Suppressor macrophage treated with lipopolysaccharide for 4 hours (primary cell): ENCODE data around the gene NELFE.
"Not testable (repeated sequence)": the region's sequence is repeated elsewhere in the genome, so short reads cannot be mapped to it uniquely, and the experiment has no call there.

Experiments
- DNase-seq: peaks from one replicate; pipeline ENCODE4 v3.0.0-alpha.2; 2020

NELFE gene

DNA sequence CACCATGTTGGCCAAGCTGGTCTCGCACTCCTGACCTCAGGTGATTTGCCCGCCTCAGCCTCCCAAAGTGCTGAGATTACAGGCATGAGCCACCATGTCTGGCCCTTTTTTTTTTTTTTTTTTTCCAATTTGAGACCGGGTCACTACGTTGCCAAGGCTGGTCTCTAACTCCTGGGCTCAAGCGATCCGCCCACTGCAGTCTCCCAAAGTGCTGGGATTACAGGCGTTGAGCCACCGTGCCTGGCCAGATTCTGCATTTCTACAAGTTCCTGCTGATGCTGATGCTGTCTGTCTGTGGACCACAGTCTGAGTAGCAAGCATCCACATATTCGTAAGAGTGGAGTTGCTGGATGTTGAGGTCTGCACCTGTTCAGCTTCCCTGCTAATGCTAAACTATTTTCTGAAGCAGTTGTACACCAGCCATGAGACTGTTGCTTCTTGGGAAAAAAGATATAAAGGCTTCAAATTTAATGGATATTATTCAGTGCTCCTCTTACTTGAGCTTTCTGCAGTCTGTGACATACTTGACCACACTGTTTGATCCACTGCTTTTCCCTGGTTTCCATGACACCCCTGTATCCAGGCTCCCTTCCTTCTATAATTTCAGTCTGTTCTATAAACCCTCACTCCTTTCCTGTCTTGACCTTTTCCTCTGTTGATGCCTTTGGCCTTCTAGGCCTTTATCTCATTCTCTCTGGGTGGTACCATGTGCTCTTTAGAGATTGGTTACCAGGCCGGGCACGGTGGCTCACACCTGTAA, 46.8 kb downstream of the NELFE start:
- no peak for DNase-seq

DNA sequence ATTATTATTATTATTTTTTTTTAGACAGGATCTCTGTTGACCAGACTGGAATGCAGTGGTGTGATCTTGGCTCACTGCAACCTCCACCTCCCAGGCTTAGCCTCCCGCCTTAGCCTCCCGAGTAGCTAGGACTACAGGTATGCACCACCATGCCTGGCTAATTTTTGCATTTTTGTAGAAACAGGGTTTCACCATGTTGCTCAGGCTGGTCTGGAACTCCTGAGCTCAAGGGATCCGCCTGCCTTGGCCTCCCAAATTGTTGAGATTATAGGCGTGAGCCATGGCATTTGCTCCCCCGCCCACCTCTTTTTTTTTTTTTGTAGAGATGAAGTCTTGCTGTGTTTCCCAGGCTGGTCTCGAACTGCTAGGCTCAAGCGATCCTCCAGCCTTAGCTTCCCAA, 49.5 kb downstream of the NELFE start:
- not testable (repeated sequence) for DNase-seq

DNA sequence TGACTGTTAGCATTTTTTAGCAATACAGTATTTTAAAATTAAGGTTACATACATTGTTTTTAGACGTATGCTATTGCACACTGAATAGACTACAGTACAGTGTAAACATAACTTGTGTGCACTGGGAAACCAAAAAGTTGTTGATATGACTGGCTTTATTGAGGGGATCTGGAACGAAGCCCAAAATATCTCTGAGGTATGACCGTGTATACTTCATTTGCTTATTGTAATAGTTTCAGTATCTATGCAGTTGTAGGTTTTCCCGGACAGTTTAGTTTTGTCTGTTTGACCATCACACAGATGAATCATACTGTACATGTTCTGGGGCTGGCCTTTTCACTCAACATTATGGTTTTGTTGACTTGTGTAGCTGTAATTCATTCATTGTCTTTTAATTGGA, 50.0 kb downstream of the NELFE start:
- DNase-seq = peak; percentile 80

DNA sequence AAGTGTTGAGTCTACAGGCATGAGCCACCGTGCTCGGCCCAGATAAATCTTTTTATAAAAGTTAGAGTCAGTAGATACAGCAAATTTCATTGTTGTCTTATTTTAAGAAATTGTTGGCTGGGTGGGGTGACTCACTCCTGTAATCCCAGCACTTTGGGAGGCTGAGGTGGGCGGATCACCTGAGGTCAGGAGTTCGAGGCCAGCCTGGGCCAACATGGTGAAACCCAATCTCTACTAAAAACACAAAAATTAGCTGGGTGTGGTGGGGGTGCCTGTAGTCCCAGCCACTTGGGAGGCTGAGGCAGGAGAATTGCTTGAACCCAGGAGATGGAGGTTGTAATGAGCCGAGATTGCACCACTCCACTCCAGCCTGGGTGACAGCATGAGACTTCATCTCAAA, 50.5 kb downstream of the NELFE start:
- DNase-seq = not testable (repeated sequence)

DNA sequence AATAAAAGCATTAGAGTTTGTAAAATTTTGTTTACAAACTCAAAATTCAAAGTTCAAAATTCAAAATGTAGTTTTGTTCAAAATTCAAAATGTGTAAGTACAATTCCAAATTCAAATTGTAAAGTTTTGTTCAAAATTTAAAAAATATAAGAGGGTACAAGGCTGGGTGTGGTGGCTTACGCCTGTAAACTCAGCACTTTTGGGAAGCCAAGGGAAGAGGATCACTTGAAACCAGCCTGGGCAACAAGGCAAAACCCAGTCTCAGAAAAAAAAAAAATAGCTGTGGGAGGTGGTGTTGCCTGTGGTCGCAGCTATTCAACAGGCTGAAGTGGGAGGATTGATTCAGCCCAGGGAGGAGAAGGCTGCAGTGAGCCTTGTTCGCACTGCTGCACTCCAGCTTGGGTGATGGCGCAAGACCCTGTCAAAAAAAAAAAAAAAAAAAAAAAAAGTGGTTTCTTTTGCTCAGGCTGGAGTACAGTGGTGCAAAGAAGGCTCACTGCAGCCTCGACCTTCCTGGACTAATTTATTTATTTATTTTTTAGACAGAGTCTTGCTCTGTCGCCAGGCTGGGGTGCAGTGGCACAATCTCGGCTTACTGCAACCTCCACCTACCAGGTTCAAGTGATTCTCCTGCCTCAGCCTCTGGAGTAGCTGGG, 51.5 kb downstream of the NELFE start:
- peak; percentile 83 for DNase-seq

DNA sequence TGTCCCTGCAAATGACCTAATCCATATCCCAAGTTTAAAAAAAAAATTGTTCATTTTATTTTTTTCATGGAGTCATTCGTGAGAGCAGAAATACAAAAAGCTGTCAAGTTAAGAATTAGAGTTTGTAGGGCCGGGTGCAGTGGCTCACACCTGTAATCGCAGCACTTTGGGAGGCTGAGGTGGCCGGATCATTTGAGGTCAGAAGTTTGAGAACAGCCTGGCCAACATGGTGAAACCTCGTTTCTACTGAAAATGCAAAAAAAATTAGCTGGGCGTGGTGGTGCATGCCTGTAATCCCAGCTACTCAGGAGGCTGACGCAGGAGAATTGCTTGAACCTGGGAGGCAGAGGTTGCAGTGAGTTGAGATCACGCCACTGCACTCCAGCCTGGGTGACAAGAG, 52.0 kb downstream of the NELFE start:
- not testable (repeated sequence) for DNase-seq

DNA sequence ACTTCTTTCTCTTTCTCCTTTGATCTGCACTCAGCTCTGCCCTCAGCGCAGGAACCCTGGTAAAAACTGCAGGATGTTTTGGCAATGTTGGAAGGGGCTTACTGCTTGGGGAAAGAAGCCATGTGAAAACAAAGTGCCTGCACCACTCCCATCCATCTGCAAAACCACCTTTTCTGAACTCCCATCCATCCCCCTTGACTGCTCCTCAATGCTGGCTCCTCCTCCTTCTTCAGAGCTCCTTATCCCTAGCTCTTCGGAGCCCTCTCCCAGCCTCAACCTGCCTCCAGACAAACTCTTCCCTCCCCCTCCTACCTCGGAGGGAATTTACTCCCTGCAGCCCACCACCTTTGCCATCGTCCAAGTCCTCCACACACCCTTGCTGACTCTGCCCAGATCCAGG, 52.6 kb downstream of the NELFE start:
- no peak for DNase-seq

DNA sequence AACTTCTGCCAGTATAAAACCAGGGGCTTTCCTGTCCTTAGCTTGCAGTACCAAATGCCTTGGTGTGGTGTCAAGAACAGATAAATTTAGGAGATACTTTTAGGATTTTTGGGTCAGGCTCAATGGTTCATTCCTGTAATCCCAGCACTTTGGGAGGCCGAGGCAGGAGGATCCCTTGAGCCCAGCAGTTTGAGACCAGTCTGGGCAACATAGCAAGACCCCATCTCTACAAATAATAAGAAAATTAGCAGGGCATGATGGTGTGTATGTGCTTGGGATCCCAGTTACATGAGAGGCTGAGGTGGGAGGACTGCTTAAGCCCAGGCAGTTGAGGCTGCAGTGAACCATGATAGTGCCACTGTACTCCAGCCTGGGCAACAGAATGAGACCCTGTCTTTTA, 53.7 kb downstream of the NELFE start:
- DNase-seq = no peak

DNA sequence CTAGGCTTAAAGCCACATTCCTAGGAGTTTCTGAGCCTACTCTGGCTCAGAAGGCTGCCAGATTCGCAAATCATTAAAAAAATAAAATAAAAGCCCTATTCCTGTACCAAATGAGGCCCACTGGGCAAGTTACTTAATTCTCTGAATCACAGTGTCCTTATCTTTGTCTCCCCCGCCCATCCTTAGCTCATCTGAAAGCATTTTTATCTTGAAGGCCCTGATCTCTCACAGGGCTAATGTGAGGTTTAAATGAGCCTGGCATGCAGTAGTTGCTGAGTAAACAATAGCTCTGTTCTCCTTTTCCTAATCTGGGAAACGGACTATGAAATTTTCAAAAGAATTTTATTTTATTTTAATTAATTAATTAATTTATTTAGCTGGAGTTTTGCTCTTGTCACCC, 54.8 kb downstream of the NELFE start:
- no peak for DNase-seq
